Esophagus muscularis mucosa (tissue), 4 donors: ENCODE data around the gene ME3. TPM values are rescaled to one million over a fixed set of nuclear protein-coding genes. Genes with fewer than 3 reads are reported as not detected.

Source experiments
- DNase-seq: peaks from one replicate; pipeline ENCODE4 v3.0.0-alpha.2; 2017; ENCODE audit errors: extremely low spot score
- H3K27ac ChIP-seq, 4 donors: fragments of 200-600 bp; sonication (generic); replicated peaks in 1 of 4; 1 replicate in 3 of 4; 2 replicates in 1 of 4; pipeline ENCODE4 v1.5.1; 2016 to 2019; ENCODE audit warnings: mild to moderate bottlenecking in 1 of 4
- H3K27me3 ChIP-seq, 4 donors: fragments of 200-600 bp; sonication (generic); one replicate each; pipeline versions ENCODE4 v1.5.1 to v1.6.0; 2016 to 2019
- H3K36me3 ChIP-seq, 4 donors: fragments of 200-600 bp; sonication (generic); one replicate each; pipeline ENCODE4 v1.5.1; 2016 to 2019
- H3K4me1 ChIP-seq, 4 donors: fragments of 200-600 bp; sonication (generic); one replicate each; pipeline ENCODE4 v1.5.1; 2016 to 2019
- H3K4me3 ChIP-seq, 4 donors: fragments of 200-600 bp; sonication (generic); 1 replicate in 2 of 4; 2 replicates in 2 of 4; pipeline ENCODE4 v1.5.1; 2016 to 2019; ENCODE audit warnings: mild to moderate bottlenecking in 4 of 4, moderate library complexity in 1 of 4
- H3K9me3 ChIP-seq, 4 donors: fragments of 200-600 bp; sonication (generic); 1 replicate in 3 of 4; 2 replicates in 1 of 4; pipeline ENCODE4 v1.5.1; 2016 to 2019
- EP300 ChIP-seq: sonication (generic); formaldehyde crosslinking; IDR thresholded peaks from one replicate; pipeline ENCODE4 v1.6.1; 2017; ENCODE audit warnings: antibody characterized with exemption
- POLR2A ChIP-seq: fragments of 450-650 bp; IDR thresholded peaks from one replicate; pipeline ENCODE4 v1.6.1; 2017; ENCODE audit warnings: antibody characterized with exemption, moderate library complexity, mild to moderate bottlenecking, low read depth
- POLR2AphosphoS5 ChIP-seq, 2 donors: sonication (generic); formaldehyde crosslinking; IDR thresholded peaks; one replicate each; pipeline ENCODE4 v1.6.1; 2017; ENCODE audit warnings: antibody characterized with exemption in 2 of 2
- WGBS: methylation state at CpG from one replicate; pipeline ENCODE4 v1.1.5; 2018; 5-methylcytosine and 5-hydroxymethylcytosine counted together
- intact Hi-C: fragments of 100-400 bp; cut with DNase I; formaldehyde crosslinking; loops from one replicate; pipeline ENCODE4 v1.15.1; 2023
- total RNA-seq, 4 donors: library from RNA; depleted of rRNA; stranded (reverse); fragments of >200 nt; gene quantifications; one replicate each; pipeline versions ENCODE4 v1.1.0 to v1.2.1, GENCODE V29; 2016
- TF ChIP-seq, protein P1 (sequence below), 3 experiments: fragments of 200-600 bp in 2 of 3; fragments of 450-650 bp in 1 of 3; sonication (generic) in 2 of 3; IDR thresholded peaks; one replicate each; pipeline ENCODE4 v1.5.1; 2017 to 2019; ENCODE audit warnings: antibody characterized with exemption in 3 of 3, mild to moderate bottlenecking in 2 of 3, moderate library complexity in 1 of 3

Gene ME3
- total RNA-seq, 4 donors from 2014 or later, result 20.4 to 50.1 (median 26.2) TPM

DNA sequence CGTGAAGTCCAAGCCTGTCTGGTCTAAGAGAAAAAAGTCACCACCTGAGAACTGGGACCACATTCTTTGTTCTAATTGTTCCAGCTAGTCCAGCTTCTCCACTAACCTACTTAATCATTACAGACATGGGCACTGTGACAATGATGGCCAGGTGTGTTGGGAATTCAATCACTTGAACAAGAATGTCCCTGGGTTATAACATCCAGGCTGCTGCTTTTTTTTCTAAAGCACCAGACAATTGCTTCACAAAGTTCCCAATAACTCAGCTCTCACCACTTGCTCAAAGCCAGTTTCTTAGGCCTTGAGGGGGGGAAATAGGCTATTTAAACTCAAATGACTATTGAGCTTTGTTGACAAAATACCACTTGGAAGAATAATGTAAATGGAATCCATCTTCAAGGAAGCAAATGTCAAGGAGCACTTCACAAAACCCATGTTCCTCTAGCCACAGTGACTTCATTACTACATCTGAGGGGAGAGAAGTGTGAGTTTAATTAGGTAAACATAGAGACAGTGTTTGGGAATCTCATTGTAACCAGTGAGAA, 80.3 kb downstream of the ME3 start:
- Histone ChIP-seq H3K4me1 (peaks cover 35 to 65% (median 53%) of the 10 kb centered on the region in 4 donors), H3K27ac (peak overlapping the region; percentile 63 to 72 (median 70)), H3K4me3 (no peak overlapping the region), H3K27me3 (no peaks in the 10 kb centered on the region), H3K36me3 (no peaks in the 10 kb centered on the region), H3K9me3 (no peaks in the 10 kb centered on the region)
- peak; percentile 74 for DNase-seq
- intact Hi-C loops, result no loop called here
- WGBS, result 38% methylated on average over 1 of the region's 1 CpG
- no peak for TF ChIP-seq POLR2A
- TF ChIP-seq, protein P1, sequence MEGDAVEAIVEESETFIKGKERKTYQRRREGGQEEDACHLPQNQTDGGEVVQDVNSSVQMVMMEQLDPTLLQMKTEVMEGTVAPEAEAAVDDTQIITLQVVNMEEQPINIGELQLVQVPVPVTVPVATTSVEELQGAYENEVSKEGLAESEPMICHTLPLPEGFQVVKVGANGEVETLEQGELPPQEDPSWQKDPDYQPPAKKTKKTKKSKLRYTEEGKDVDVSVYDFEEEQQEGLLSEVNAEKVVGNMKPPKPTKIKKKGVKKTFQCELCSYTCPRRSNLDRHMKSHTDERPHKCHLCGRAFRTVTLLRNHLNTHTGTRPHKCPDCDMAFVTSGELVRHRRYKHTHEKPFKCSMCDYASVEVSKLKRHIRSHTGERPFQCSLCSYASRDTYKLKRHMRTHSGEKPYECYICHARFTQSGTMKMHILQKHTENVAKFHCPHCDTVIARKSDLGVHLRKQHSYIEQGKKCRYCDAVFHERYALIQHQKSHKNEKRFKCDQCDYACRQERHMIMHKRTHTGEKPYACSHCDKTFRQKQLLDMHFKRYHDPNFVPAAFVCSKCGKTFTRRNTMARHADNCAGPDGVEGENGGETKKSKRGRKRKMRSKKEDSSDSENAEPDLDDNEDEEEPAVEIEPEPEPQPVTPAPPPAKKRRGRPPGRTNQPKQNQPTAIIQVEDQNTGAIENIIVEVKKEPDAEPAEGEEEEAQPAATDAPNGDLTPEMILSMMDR (IDR thresholded peaks at IDR 0.05), result no peak
- TF ChIP-seq POLR2AphosphoS5 (IDR thresholded peaks at IDR 0.05), result no peak
- no peak for TF ChIP-seq EP300

DNA sequence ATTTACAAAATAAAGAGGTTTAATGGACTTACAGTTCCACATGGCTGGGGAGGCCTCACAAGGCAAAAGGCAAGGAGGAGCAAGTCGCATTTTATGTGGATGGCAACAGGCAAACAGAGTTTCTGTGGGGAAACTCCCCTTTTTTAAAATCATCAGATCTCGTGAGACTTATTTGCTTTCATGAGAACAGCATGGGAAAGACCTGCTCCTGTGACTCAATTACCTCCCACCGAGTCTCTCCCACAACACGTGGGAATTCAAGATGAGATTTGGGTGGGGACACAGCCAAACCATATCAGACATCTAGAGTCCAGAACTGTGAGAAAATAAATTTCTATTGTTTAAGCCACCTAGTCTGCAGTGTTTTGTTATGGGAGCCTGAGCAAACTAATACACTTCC, 80.8 kb downstream of the ME3 start:
- DNase-seq, result no peak
- intact Hi-C loops, result no loop called here
- peak overlapping the region in 3 of 4 donors; percentile 63 to 70 (median 69) for H3K27ac ChIP-seq
- TF ChIP-seq EP300 (no peak), POLR2A (no peak), POLR2AphosphoS5 (IDR thresholded peaks at IDR 0.05) (no peak)
- TF ChIP-seq, protein P1 (IDR thresholded peaks at IDR 0.05), result no peak
- no peak overlapping the region for H3K4me3 ChIP-seq
- no peaks in the 10 kb centered on the region for H3K36me3 ChIP-seq
- H3K4me1 ChIP-seq, result peaks cover 30 to 63% (median 48%) of the 10 kb centered on the region in 4 donors
- H3K27me3 ChIP-seq, result no peaks in the 10 kb centered on the region
- 83% methylated on average over 4 of the region's 4 CpGs for WGBS
- no peaks in the 10 kb centered on the region for H3K9me3 ChIP-seq

DNA sequence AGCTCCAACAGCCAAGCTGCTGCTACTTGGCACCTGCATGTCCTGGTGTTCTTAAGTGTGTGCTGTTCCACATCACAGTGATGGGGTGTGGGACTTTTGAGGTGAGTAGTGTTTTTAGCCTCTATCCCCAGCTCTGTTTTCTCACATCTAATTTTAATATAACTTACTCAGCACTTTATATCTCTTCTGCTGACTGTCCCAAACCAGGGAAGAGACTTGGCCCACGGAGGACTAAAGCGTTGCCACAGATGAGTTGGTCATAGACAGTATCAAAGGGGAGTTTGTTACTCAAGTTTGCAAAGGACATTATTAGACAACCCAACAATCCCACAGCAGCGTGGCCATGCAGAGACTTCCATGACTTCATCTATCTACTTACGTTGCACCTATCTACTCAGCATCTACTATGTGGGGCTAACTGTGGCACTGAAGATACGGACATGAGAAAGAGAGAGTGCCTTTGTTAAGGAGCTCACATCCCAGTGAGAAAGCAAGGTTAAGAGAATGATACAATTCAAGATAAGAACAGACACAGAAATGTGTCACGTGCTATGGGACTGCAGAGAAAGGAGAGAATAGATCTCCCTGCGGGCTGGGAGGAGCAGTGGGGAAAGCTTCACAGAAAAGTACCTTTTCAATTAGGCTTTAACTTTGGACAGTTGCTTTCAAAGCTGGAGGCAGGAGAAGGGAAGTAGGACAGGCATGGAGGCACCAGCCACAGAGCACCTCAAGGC, 82.4 kb downstream of the ME3 start:
- DNase-seq, result peak; percentile 81
- Histone ChIP-seq H3K9me3 (no peaks in the 10 kb centered on the region), H3K4me3 (no peak overlapping the region), H3K36me3 (no peaks in the 10 kb centered on the region), H3K4me1 (peaks cover 23 to 49% (median 36%) of the 10 kb centered on the region in 4 donors), H3K27me3 (no peaks in the 10 kb centered on the region), H3K27ac (peak overlapping the region in 1 of 4 donors; percentile 20)
- intact Hi-C loops, result no loop called here
- 90% methylated on average over 7 of the region's 7 CpGs for WGBS
- TF ChIP-seq POLR2A (no peak), EP300 (no peak), POLR2AphosphoS5 (IDR thresholded peaks at IDR 0.05) (no peak)
- TF ChIP-seq, protein P1 (IDR thresholded peaks at IDR 0.05), result no peak

DNA sequence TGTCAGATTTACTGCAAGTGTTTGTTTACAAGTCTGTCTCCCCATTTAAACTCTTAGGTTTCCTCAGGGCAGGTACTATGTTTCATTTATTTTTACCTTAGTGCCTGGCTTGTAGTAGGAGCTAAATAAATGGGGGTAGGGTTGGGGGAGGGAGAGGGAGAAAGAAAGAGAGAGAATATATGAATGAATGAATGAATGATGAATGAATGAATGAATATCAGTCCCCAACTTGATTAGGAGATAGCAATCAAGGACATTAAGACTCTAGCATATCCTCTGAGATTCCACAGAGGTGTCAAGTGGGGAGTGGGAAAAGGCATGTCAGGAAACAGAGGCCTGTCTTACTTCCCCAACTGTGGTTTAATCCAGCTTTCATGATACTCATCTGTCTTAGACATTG, 83.2 kb downstream of the ME3 start:
- intact Hi-C loops, result no loop called here
- H3K27ac ChIP-seq, result peak overlapping the region in 1 of 4 donors; percentile 44

DNA sequence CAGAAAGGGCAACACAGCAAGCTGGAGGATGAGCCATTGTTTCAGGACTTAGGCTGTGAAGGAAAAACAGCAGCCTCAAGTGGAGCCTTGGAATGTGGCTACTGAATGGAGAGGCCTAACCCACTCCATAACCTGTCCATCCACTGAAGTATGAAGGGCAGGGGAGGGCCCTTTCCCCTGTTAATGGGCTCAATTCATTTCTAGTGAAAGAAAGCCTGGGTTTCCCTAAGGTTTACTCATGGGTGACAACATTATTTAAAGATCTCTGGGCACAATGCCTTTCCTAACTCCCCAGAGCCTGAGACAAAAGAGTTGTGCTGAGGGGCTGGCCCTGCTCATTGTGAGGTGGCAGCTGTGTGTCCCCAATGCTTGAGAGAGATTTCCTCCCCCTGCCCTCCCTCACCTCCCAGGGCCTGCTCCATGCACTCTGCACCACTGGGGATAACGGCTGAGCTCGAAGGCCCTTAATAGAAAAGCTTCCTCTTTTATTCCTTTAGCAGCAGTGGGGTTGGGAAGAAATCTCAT, 83.8 kb downstream of the ME3 start:
- intact Hi-C loops, result no loop called here
- no peak overlapping the region for H3K4me3 ChIP-seq
- H3K27ac ChIP-seq, result peak overlapping the region in 1 of 4 donors; percentile 44
- TF ChIP-seq POLR2A (no peak), POLR2AphosphoS5 (IDR thresholded peaks at IDR 0.05) (no peak), EP300 (no peak)
- TF ChIP-seq, protein P1 (IDR thresholded peaks at IDR 0.05), result no peak
- H3K27me3 ChIP-seq, result no peaks in the 10 kb centered on the region
- H3K36me3 ChIP-seq, result no peaks in the 10 kb centered on the region
- WGBS, result 40% methylated on average over 2 of the region's 2 CpGs
- H3K4me1 ChIP-seq, result peaks cover 23 to 48% (median 36%) of the 10 kb centered on the region in 4 donors
- DNase-seq, result peak; percentile 79
- H3K9me3 ChIP-seq, result no peaks in the 10 kb centered on the region

More for the DNA sequence above, 83.2 kb downstream of the ME3 start:
- Histone ChIP-seq H3K9me3 (no peaks in the 10 kb centered on the region), H3K4me3 (no peak overlapping the region), H3K4me1 (peaks cover 23 to 49% (median 36%) of the 10 kb centered on the region in 4 donors), H3K36me3 (no peaks in the 10 kb centered on the region), H3K27me3 (no peaks in the 10 kb centered on the region)
- no peak for TF ChIP-seq POLR2A
- no peak for TF ChIP-seq EP300
- TF ChIP-seq POLR2AphosphoS5 (IDR thresholded peaks at IDR 0.05), result no peak
- no peak for DNase-seq
